ENCODE results near the gene HCN3. TPM values are rescaled to one million over a fixed set of nuclear protein-coding genes. Genes with fewer than 3 reads are reported as not detected.
"Not testable (repeated sequence)": the region's sequence is repeated elsewhere in the genome, so short reads cannot be mapped to it uniquely, and the experiment has no call there.

The HCN3 gene
- total and polyA plus RNA-seq, 2 donors (not counting 1 experiment from before 2014, with no cell fraction given): 6.2 to 9.2 TPM

DNA sequence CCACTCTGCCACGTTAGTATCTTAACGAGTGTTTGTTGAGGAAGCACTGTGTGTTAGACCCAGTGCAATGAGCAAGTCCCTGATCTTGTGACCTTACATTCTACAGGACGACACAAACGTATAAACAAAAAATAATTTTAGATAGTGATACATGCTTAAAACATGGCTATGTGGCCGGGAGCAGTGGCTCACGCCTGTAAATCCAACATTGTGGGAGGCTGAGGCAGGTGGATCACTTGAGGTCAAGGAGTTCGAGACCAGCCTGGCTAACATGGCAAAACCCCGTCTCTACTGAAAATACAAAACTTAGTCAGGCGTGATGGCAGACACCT, 49.2 kb upstream of the HCN3 start:
- Mint-ChIP-seq H3K4me1 (peaks cover 39% of the 10 kb centered on the region), H3K9me3 (ENCODE audit: insufficient read depth) (no peaks in the 10 kb centered on the region), H3K4me3 (peak overlapping the region; percentile 85), H3K27ac (peak overlapping the region; percentile 91), H3K27me3 (no peaks in the 10 kb centered on the region)
- Histone ChIP-seq H3K9me3 (ENCODE audit: control extremely low read depth in 1 of 3, control insufficient read depth in 2 of 3, insufficient read depth in 1 of 3, low read length in 2 of 3) (no peaks in the 10 kb centered on the region), H3K36me3 (replicated peaks in 1 of 2; ENCODE audit: control extremely low read depth in 1 of 2, control insufficient read depth in 1 of 2, extremely low read depth in 1 of 2, insufficient read depth in 2 of 2, low read length in 1 of 2) (no peaks in the 10 kb centered on the region), H2AFZ (ENCODE audit: insufficient read depth, low read depth, low read length, poor library complexity, severe bottlenecking) (peak overlapping the region; percentile 81), H3K27ac (ENCODE audit: low read length in 2 of 2) (peak overlapping the region; percentile 70), H3K9ac (ENCODE audit: low read length) (peak overlapping the region; percentile 73), H3K27me3 (replicated peaks in 1 of 4; ENCODE audit: control extremely low read depth in 1 of 4, control insufficient read depth in 3 of 4, insufficient read depth in 4 of 4, low read length in 3 of 4) (no peaks in the 10 kb centered on the region), H3K4me1 (ENCODE audit: control insufficient read depth in 2 of 2, insufficient read depth in 2 of 2, low read length in 2 of 2) (peaks cover 38 to 50% of the 10 kb centered on the region in 2 donors), H3K4me3 (ENCODE audit: control extremely low read depth in 1 of 5, extremely low read depth in 1 of 5, insufficient read depth in 1 of 5, low read depth in 2 of 5, low read length in 4 of 5) (peak overlapping the region in 4 of 5 experiments; percentile 61 to 93 (median 72)), H3K79me2 (ENCODE audit: control insufficient read depth, insufficient read depth, low read length) (peaks cover 4% of the 10 kb centered on the region), H3K4me2 (replicated peaks; ENCODE audit: low read depth, low read length, poor library complexity, severe bottlenecking) (peak overlapping the region; percentile 94), H4K20me1 (ENCODE audit: control insufficient read depth, insufficient read depth, low read length, poor library complexity, severe bottlenecking) (no peaks in the 10 kb centered on the region)
- ChIA-PET CTCF (interaction anchor here (0.9 to 6.9 kb wide), 6 partner anchors 20 to 136 kb away, joined by 3 to 189 read pairs (median 16); partner anchors contain the start of genes KRTCAP2, MTX1, THBS3 and TRIM46), POLR2A (interaction anchor here (0.9 to 5.9 kb wide), 4 partner anchors 16 to 53 kb away, joined by 4 to 47 read pairs (median 6); partner anchors contain the start of genes MTX1, THBS3 and TRIM46)
- DNase-seq: no peak
- 74% methylated on average over 5 of the region's 9 CpGs for WGBS (ENCODE audit: insufficient coverage)
- ATAC-seq (ENCODE audit: low read depth): no peak
- TF ChIP-seq EZH2 (IDR thresholded peaks at IDR 0.05; ENCODE audit: borderline replicate concordance, insufficient read depth, low read depth, low read length, poor library complexity, severe bottlenecking): no peak
- TF ChIP-seq, protein P1, sequence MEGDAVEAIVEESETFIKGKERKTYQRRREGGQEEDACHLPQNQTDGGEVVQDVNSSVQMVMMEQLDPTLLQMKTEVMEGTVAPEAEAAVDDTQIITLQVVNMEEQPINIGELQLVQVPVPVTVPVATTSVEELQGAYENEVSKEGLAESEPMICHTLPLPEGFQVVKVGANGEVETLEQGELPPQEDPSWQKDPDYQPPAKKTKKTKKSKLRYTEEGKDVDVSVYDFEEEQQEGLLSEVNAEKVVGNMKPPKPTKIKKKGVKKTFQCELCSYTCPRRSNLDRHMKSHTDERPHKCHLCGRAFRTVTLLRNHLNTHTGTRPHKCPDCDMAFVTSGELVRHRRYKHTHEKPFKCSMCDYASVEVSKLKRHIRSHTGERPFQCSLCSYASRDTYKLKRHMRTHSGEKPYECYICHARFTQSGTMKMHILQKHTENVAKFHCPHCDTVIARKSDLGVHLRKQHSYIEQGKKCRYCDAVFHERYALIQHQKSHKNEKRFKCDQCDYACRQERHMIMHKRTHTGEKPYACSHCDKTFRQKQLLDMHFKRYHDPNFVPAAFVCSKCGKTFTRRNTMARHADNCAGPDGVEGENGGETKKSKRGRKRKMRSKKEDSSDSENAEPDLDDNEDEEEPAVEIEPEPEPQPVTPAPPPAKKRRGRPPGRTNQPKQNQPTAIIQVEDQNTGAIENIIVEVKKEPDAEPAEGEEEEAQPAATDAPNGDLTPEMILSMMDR (IDR thresholded peaks at IDR 0.05): no peak
- intact Hi-C loops (cut with micrococcal nuclease): loop anchor here (5.0 kb wide), 1 partner anchor 36 kb away; no protein-coding TSS in a partner anchor

DNA sequence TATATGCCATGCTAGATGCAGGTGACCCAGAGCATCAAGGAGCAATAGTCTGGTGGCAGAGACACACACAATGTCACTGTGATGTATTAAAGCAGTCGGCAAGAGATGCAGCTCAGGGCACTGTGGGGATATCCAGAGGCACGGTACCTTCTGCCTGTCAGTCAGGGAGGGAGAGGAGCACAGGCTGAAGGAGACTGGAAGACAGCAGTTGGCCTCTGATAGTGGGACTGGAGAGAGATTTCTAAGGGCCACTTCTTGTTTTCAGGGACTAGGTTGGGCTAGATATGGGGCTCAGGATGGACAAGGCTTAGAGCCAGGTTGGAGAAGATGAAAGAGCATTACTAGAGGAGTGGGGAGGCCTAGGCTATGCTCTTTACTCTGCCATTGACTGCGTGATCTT, 46.0 kb upstream of the HCN3 start:
- H3K9me3 ChIP-seq (ENCODE audit: control extremely low read depth in 1 of 3, control insufficient read depth in 2 of 3, insufficient read depth in 1 of 3, low read length in 2 of 3); H3K4me3 ChIP-seq (ENCODE audit: control extremely low read depth in 1 of 5, extremely low read depth in 1 of 5, insufficient read depth in 1 of 5, low read depth in 2 of 5, low read length in 4 of 5); CTCF ChIA-PET; H3K27me3 Mint-ChIP-seq; H3K27me3 ChIP-seq (replicated peaks in 1 of 4; ENCODE audit: control extremely low read depth in 1 of 4, control insufficient read depth in 3 of 4, insufficient read depth in 4 of 4, low read length in 3 of 4); H4K20me1 ChIP-seq (ENCODE audit: control insufficient read depth, insufficient read depth, low read length, poor library complexity, severe bottlenecking); H3K79me2 ChIP-seq (ENCODE audit: control insufficient read depth, insufficient read depth, low read length); H3K9ac ChIP-seq (ENCODE audit: low read length); H3K36me3 ChIP-seq (replicated peaks in 1 of 2; ENCODE audit: control extremely low read depth in 1 of 2, control insufficient read depth in 1 of 2, extremely low read depth in 1 of 2, insufficient read depth in 2 of 2, low read length in 1 of 2); H3K27ac ChIP-seq (ENCODE audit: low read length in 2 of 2); H3K27ac Mint-ChIP-seq; intact Hi-C loops (cut with micrococcal nuclease); ATAC-seq (ENCODE audit: low read depth); POLR2A ChIA-PET; DNase-seq; H3K4me3 Mint-ChIP-seq; H3K4me2 ChIP-seq (replicated peaks; ENCODE audit: low read depth, low read length, poor library complexity, severe bottlenecking); H2AFZ ChIP-seq (ENCODE audit: insufficient read depth, low read depth, low read length, poor library complexity, severe bottlenecking); H3K9me3 Mint-ChIP-seq (ENCODE audit: insufficient read depth): not testable (repeated sequence)
- H3K4me1 ChIP-seq (ENCODE audit: control insufficient read depth in 2 of 2, insufficient read depth in 2 of 2, low read length in 2 of 2): peaks cover 7 to 17% of the 10 kb centered on the region in 2 donors
- WGBS (ENCODE audit: insufficient coverage): 60% methylated on average over 3 of the region's 3 CpGs
- peaks cover 13% of the 10 kb centered on the region for H3K4me1 Mint-ChIP-seq

DNA sequence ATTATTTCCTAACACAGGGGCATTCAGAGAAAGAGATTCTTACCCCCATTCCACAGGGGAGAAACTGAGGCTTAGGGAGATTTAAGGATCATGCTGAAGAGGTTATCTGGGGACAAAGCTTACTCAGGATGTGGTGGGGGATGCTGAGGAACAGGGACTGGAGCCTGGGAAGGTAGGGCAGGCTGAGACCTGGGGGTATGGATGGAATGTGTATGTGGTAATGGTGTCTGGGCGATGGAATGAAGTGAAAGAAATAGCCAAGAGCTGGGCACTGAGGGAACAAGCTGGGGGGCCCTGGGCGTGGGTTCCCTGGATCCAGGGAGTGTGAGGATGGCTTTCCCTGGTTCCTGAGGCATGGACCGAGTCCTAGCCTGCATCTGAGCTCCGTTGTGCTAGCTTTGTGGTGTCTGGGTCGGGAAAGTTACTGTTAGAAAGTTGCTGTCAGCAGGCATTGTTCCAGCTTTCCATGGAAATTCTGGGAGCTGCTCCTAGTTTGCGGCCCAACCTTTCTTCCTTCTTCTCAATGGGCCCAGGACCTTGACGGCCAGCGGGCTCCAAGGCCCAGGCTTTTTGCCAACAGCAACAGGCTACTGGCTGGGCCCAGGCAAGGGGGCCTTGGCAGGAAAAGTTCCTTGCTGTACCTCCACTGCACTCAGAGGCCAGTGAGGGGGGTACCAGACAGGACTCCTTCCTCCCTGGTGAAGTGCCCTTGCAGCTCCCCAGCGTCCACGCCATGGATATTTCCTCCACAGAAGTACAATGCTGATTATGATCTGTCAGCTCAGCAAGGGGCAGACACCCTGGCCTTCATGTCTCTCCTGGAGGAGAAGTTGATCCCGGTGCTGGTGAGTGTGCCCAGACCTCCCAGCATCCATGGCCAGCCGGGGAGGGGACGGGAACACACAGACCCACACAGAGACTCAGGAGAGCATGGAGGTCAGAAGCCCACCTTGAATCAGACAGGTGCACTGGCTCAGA, 45.0 kb upstream of the HCN3 start:
- H3K27me3 Mint-ChIP-seq; H4K20me1 ChIP-seq (ENCODE audit: control insufficient read depth, insufficient read depth, low read length, poor library complexity, severe bottlenecking); H3K27ac Mint-ChIP-seq; H3K9me3 ChIP-seq (ENCODE audit: control extremely low read depth in 1 of 3, control insufficient read depth in 2 of 3, insufficient read depth in 1 of 3, low read length in 2 of 3); H3K27me3 ChIP-seq (replicated peaks in 1 of 4; ENCODE audit: control extremely low read depth in 1 of 4, control insufficient read depth in 3 of 4, insufficient read depth in 4 of 4, low read length in 3 of 4); ATAC-seq (ENCODE audit: low read depth); H3K4me2 ChIP-seq (replicated peaks; ENCODE audit: low read depth, low read length, poor library complexity, severe bottlenecking); H3K4me3 Mint-ChIP-seq; H3K4me3 ChIP-seq (ENCODE audit: control extremely low read depth in 1 of 5, extremely low read depth in 1 of 5, insufficient read depth in 1 of 5, low read depth in 2 of 5, low read length in 4 of 5); H3K4me1 ChIP-seq (ENCODE audit: control insufficient read depth in 2 of 2, insufficient read depth in 2 of 2, low read length in 2 of 2); H3K4me1 Mint-ChIP-seq; H3K27ac ChIP-seq (ENCODE audit: low read length in 2 of 2); intact Hi-C loops (cut with micrococcal nuclease); H3K9me3 Mint-ChIP-seq (ENCODE audit: insufficient read depth); CTCF ChIA-PET; H3K79me2 ChIP-seq (ENCODE audit: control insufficient read depth, insufficient read depth, low read length); H3K9ac ChIP-seq (ENCODE audit: low read length); DNase-seq; H2AFZ ChIP-seq (ENCODE audit: insufficient read depth, low read depth, low read length, poor library complexity, severe bottlenecking): not testable (repeated sequence)
- H3K36me3 ChIP-seq (replicated peaks in 1 of 2; ENCODE audit: control extremely low read depth in 1 of 2, control insufficient read depth in 1 of 2, extremely low read depth in 1 of 2, insufficient read depth in 2 of 2, low read length in 1 of 2): peaks cover 0 to 13% of the 10 kb centered on the region in 2 experiments
- POLR2A ChIA-PET: interaction anchor here (0.6 kb wide), 1 partner anchor 61 kb away, joined by 9 read pairs; no protein-coding TSS in a partner anchor
- WGBS (ENCODE audit: insufficient coverage): 98% methylated on average over 6 of the region's 13 CpGs
